Loucy (cell line): Measurements from ENCODE around the gene CHMP3.
"Not testable (repeated sequence)": the region's sequence is repeated elsewhere in the genome, so short reads cannot be mapped to it uniquely, and the experiment has no call there.

ENCODE experiments used
- EZH2phosphoT487 ChIP-seq: fragments of 200-600 bp; IDR thresholded peaks from 2 replicates; pipeline ENCODE4 v1.6.1; 2018; ENCODE audit warnings: antibody characterized with exemption, mild to moderate bottlenecking, moderate library complexity, borderline replicate concordance
- TF ChIP-seq, protein P1 (sequence below): fragments of 200-600 bp; sonication (generic); conservative IDR thresholded peaks from 2 replicates; pipeline ENCODE4 v1.5.1; 2014; ENCODE audit warnings: mild to moderate bottlenecking, antibody characterized with exemption, low read length

DNA sequence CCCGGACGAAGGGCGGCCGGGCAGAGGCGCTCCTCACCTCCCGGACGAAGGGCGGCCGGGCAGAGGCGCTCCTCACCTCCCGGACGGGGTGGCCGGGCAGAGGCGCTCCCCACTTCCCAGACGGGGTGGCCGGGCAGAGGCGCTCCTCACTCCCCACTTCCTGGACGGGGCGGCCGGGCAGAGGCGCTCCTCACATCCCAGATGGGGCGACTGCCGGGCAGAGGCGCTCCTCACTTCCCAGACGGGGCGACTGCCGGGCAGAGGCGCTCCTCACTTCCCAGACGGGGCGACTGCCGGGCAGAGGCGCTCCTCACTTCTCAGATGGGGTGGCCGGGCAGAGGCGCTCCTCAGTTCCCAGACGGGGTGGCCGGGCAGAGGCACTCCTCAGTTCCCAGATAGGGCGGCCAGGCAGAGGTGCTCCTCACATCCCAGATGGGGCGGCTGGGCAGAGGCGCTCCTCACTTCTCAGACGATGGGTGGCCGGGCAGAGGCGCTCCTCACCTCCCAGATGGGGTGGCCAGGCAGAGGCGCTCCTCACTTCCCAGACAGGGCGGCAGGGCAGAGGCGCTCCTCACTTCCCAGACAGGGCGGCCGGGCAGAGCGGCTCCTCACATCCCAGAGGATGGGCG is 17.8 kb downstream of the CHMP3 start:
- TF ChIP-seq, protein P1, sequence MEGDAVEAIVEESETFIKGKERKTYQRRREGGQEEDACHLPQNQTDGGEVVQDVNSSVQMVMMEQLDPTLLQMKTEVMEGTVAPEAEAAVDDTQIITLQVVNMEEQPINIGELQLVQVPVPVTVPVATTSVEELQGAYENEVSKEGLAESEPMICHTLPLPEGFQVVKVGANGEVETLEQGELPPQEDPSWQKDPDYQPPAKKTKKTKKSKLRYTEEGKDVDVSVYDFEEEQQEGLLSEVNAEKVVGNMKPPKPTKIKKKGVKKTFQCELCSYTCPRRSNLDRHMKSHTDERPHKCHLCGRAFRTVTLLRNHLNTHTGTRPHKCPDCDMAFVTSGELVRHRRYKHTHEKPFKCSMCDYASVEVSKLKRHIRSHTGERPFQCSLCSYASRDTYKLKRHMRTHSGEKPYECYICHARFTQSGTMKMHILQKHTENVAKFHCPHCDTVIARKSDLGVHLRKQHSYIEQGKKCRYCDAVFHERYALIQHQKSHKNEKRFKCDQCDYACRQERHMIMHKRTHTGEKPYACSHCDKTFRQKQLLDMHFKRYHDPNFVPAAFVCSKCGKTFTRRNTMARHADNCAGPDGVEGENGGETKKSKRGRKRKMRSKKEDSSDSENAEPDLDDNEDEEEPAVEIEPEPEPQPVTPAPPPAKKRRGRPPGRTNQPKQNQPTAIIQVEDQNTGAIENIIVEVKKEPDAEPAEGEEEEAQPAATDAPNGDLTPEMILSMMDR, result not testable (repeated sequence)
- not testable (repeated sequence) for TF ChIP-seq EZH2phosphoT487
